NOMO-1 (cell line): ENCODE data around the gene PNMA8A.
"Not testable (repeated sequence)": the region's sequence is repeated elsewhere in the genome, so short reads cannot be mapped to it uniquely, and the experiment has no call there.

Source experiments
- DNase-seq, 2 experiments: peaks; one replicate each; lab custom pipeline; 2025; ENCODE audit not compliant: unreplicated experiment in 2 of 2; lab: John Stamatoyannopoulos, UW

Gene PNMA8A

DNA sequence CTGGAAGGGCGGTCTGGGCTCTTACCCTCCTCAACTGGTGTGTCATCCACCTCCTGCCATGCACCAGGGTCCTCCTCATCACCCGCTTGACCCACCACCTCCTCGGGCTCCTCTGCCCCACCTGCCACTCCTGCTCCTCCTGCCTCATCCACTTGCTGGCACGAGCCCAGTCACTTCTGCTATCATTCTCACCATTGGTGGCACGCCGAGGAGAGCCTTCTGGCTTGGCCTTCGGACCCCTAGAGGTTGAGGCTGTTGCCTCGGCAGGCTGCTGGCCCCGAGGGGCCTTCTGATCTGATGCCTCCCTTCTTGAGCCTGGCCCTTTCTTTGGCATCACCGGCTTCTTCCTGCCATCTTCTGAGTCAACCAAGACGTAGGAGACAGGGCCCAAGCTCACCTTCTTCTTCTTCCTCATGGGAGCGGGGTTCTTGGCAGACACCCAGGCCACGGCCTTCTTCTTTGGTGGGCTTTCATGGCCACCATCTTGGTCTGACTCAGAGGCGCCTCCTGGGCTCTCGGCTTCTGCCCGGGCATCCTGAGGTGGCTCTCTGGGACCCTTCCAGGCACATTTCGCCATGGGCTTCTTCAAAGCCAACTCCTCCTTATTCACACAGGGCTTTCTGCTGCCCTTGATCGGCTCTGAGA lies 1.7 kb downstream of the PNMA8A start:
- no peak for DNase-seq

DNA sequence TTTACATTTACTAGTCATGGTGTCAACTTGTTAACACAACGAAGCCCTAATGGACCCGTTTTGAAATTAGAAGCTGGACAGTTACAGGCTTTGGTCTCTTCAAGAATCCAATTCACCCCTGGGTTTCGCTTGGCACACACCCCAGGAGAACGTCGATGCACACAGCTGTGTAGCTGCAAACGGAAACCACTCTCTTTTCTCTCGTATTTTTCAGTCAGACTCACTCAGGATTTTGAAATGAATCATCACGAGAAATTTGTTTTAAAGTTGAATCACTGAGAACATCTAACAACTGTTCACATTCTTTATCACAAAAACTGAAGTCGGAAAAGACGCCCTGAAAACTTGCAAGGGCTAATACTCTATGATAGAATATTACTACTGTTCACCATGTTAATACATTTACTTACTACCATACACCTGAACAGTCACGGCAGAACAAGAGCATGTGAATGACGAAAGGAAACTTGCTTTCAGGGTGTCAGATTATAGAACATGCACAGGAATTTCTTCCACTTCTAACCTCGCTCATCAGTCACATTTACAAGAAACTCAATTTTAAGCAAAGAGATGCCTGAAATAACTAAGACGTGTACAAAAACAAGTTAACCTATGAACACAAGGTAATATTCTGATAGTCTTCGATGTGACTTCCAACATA lies 4.7 kb downstream of the PNMA8A start:
- no peak for DNase-seq

DNA sequence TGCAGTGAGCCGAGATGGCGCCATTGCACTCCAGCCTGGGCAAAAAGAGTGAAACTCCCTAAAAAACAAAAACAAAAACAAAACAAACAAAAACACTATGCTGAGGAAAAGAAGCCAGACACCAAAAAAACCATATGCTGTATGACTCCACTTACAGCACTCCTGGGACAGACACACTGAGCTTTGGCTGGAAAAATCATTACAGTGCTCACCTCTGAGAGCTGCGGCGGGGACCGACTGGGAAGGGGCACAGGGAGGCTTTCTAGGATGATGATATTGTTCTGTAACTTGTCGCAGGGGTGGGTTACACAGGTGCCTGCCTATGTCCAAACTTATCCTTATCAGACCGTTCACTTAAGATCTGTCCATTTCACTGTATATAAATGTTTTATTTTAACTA lies 7.8 kb downstream of the PNMA8A start:
- DNase-seq, result no peak

DNA sequence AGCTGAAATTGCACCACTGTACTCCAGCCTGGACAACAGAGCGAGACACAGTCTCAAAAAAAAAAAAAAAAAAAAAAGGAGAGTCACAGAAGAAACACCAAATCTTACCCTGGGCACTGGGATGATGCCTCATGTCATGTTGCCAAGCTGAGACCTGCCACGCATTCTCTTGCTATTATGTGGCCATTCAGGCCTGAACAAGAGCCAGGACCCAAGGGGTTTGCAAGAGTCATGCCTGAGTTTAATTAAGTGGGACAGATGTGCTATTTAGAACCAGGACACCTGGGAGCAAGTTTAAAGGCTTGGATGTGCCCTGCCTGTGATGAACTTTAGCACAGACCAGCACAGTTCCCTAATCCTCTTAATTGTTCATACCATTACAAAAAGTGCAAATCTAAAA lies 9.8 kb downstream of the PNMA8A start:
- no peak for DNase-seq

DNA sequence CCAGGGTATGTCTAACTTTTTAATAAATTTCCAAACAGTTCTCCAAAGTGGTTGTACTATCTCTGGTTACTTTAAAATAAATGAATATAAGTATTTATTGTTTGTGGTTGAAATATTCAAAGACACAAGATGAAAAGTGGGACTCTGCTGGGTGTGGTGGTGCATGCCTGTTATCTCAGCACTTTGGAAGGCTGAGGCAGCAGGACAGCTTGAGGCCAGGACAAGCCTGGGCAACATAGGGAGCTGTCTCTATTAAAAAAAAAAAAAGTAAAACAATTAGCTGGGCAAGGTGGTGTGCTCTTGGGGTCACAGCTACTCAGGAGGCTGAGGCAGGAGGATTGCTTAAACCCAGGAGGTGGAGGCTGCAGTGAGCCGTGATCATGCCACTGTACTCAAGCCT lies 10.4 kb downstream of the PNMA8A start:
- no peak for DNase-seq

DNA sequence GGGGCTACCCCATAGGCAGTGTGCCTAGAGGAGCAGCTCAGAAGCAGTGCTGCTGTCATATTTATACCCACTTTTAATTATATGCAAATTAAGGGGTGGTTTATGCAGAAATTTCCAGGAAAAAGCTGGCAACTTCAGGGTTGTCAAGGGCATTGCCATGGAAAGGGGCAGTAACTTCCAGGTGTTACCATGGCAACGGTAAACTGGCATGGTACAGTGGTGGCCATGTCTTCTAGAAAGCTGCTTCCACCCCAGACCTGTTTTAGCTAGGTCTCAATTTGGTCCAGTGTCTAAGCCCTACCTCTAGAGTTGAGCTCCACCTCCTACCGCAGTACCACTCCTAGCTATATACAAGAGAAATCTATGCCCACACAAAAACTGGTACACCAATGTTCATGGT lies 11.3 kb downstream of the PNMA8A start:
- DNase-seq, result no peak

DNA sequence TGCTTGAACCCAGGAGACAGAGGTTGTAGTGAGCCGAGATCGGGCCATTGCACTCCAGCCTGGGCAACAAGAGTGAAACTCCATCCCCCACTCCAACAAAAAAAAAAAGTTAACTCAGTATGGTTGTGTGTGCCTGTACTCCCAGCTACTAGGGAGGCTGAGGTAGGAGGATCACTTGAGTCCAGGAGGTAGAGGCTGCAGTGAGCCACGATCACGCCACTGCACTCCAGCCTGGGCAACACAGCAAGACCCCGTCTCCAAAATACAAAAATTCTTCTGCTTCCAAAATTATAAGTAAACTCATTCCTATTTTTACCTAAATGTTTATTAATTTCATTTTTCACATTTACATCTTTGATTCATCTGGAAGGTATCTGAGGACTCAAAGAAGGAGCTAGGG lies 14.4 kb downstream of the PNMA8A start:
- no peak for DNase-seq

DNA sequence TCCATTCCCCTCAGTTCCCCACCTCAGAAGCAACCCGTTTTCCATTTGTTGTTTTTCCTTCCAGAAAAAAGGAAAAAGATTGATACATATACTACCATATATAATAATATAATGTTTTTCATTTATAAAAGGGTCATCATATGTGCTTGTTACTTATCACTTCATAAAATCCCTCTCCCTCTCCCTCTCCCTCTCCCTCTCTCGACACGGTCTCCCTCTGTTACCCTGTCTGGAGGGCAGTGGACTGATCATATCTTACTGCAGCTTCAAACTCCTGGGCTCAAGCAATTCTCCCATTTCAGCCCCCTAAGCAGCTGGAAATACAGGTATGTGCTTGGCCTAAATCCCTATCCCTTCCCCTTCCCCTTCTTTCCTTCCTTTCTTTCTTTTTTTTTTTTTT lies 17.1 kb downstream of the PNMA8A start:
- DNase-seq, result no peak

DNA sequence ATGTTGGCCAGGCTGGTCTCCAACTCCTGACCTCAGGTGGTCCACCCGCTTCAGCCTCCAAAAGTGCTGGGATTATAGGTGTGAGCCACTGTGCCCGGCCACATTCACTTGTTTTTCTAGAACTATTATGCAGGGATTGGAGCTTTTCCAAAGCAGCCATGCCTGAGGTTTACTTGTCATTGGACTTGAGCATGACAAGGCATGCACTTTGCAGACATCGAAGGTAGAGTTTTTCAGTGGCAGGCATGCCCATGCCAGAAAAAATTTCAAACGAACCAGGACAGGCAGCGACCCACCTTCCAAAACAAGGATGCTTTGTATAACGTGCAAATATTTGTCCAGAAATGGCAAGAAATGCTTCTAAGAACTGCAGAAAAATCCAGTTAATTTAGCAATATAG lies 17.7 kb downstream of the PNMA8A start:
- no peak for DNase-seq

DNA sequence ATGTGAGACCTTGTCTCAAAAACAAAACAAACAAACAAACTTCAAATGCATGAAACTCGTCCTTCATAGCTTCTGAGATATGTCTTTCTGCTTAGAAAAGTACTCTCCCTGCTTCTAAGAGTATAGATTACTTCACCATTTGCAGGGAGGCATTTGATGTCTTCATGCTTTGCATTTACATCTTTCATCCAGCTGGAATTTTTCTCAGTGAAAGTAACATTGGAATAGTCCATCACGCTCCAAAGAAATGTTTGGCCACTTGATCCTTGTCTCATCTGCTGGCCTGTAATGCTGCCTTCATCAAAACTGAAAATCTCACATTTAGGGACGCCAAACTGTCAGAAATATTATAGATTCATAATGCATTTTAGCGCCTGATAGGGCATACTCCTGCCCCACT lies 19.2 kb downstream of the PNMA8A start:
- no peak for DNase-seq

DNA sequence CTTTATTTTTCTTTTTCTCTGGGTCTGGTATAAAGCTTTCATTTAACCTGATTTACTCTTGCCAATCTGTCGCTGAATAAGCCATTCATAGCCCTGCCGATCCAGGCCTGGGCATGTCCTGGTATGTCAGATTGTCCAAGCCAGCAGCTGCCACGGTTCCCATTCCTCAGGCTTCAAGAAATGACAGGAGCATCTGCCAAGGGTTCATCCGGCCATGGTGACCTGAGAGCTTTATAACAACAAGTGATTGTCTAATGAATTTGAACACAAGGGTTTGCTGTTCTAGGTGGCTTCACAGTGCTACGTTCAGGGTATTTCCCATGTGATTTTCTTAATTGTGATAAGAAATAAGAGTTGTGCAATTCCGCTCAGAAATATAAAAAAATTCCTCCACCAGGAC lies 20.0 kb downstream of the PNMA8A start:
- no peak for DNase-seq

DNA sequence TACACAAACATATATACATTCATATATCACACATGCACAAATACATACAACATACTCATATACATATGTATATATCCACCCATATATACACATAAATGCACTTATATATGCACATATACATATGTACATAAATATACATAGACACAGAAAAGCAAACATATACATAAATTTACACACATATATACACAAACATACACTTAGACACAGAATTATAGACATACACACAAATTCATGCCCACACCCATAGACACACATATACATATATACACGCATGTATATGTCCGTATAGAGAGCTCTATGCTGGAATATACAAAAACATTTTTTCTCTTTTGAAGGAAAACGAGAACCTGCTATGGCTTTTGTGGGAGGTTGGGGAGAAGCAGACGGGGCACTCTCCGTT lies 20.6 kb downstream of the PNMA8A start:
- no peak for DNase-seq

DNA sequence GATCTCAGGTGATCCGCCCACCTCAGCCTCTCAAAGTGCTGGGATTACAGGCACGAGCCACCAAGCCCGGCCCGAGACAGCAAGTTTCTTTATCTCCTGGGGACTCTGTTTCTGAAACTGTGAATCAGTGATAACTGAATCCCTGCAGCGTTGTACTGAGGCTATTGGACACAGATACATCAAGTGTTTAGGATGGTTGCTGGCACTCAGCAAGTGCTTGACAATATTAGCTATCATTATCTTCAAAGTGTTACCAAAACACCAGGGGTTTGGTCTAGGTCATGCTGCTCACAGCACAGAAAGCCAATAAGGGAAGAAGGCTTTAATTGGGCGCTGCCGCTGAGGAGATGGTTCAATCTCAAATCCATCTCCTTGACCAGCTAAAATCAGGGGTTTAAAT lies 22.1 kb downstream of the PNMA8A start:
- DNase-seq, result no peak

DNA sequence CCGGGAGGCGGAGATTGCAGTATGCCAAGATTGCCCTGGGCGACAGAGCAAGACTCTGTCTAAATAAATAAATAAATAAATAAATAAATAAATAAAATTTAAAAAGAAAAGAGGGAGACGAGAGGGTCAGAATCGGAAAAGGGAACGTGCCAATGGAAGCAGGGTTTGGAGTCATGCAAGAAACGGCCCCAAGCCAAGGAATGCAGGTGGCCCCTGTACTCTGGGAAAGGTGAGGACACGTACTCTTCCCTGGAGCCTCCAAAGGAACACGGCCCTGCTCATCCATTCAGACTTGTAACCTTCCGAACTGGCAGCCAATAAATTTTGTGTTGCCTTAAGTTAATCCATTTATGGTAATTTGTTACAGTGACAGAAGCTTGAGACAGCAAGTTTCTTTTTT lies 22.8 kb downstream of the PNMA8A start:
- no peak for DNase-seq

DNA sequence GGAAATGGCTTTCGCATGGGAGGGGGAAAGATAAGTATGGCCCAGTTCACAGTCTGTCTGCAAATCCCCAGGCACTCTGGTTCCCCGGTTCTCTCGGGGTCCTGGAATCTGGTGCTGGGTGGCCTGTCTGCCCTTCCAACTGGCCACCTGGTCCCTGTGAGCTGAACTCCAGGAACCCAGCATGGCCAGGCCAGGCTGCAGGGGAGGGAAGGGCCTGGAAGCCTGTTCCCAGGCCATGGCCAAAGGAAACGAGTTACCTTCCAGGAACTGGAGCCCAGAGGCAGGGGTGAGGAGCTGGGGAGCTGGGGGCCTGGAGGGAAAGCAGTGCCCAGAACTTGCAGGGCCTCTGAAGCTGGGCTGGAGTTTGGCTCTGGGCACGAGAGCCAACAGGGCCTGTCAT lies 23.5 kb downstream of the PNMA8A start:
- DNase-seq, result no peak

DNA sequence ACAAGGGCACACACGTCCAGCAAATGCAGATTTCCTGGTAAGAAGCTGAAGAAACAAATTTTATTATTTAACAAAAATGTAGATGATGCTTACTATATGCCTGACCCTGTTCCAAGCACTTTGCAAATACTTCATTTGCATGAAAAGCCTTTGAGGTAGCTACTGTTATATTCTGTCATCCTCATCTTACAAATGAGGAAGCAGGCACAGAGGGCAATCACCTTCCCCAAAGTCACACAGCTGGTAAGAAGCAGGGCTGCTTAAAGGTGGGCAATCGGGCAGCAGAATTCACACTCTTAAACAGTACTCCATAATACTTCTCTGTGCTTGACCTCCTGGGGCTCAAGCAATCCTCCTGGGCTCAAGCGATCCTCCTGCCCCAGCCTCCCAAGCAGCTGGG lies 24.4 kb downstream of the PNMA8A start:
- DNase-seq, result no peak

DNA sequence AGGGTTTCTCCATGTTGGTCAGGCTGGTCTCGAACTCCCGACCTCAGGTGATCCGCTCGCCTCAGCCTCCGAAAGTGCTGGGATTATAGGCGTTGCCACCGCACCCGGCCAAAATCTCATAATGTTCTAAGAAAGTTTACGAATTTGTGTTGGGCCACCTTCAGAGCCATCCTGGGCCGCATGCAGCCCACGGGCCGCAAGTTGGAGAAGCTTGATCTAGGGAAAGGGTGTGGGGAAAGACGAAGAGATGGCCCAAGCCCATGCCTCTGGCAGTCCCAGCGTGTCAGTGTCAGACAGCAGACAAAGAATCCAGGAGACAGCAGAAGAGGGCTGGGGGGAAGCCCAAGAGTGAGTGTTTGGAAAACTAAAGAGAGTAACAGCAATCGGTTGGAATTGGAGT lies 25.3 kb downstream of the PNMA8A start:
- no peak for DNase-seq

DNA sequence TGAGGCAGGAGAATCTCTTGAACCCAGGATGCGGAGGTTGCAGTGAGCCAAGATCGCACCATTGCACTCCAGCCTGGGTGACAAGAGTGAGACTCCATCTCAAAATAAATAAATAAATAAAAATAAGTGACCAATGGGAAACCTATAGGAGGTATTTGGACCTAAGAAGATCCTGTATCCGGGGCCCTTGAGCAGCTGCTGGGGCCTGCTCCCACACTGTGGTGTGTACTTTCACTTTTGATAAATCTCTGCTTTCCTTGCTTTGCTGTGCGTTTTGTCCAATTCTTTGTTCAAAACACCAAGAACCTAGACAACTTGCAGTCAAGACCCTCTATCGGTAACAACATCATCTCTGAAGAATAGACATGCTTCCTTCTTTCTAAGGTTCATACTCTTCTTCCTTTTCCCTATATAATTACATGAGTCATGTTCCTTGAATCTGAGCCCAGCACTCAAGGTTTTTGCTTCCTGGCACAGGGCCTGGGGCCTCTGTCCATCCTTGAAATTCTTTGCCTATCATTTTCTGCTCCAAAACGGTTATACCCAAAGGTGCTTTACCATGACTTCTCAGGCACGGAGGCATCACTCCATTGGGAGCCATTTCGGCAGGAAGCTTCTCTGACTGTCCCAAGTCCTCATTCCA lies 28.4 kb downstream of the PNMA8A start:
- DNase-seq, result no peak

DNA sequence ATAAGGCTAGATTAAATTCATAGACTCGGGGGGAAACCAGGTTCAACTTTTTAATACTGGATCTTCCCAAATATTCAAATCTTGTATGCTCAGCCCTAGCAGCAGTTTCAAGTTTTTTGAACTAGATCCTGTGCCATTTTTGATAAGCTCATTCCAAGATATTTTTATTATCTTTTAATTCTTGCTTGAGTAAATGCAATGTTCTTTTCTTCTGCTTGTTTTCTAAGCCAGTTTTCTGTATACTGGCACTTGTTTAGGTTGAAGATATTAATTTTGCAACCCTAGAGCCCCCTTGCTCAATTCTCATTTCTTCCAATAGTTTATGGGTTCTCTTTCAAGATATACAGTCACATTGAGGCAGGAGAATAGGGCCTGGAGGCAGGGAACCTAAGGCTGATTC lies 29.5 kb downstream of the PNMA8A start:
- no peak for DNase-seq

DNA sequence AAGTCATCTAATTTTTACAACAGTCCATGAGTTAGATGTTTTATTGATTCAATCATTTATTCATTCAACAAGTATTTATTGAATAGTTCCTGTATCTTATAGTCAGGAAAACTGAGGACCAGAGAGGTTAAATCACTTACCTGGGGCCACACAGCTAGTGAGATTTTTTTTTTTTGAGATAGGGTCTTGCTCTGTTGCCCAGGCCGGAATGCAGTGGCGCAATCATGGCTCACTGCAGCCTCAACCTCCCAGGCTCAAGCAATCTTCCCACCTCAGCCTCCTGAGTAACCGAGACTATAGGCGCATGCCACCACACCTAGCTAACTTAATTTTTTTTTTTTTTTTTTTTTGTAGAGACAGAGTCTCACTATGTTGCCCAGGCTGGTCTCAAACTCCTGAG lies 35.7 kb downstream of the PNMA8A start:
- not testable (repeated sequence) for DNase-seq

DNA sequence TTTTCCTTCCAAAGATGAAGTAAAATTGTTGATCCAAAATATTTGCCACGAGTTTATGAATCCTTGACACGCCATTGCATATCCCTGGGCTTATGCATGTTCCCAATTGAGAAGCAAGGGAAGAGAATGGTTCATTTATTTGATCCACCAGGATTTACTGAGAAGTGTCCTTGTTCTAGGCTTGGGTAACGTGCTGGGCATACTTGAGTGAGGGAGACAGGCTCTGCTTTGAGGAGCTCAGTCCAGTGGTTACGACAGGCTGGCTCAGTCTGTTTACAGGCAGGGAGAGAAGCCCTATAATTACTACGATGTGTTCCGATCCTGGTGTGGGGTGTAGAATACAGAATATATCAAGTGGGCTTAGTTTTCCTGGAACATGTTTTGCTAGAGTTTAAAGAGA lies 36.4 kb downstream of the PNMA8A start:
- DNase-seq, result no peak

DNA sequence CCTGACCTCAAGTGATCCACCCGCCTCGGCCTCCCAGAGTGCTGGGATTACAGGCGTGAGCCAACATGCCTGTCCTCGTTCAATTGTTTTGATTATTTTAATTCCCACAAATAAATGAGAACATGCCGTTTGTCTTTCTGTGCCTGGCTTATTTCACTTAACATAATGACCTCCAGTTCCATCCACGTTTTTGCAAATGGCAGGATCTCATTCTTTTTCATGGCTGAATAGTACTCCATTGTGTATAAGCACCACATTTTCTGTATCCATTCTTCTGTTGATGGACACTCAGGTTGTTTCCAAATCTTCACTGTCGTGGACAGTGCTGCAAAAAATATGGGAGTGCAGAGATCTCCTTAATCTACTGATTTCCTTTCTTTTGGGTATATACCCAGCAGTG lies 37.9 kb downstream of the PNMA8A start:
- DNase-seq, result not testable (repeated sequence)
